Osteoblast (primary cell): ENCODE measurements around the gene OSBPL5. TPM values are rescaled to one million over a fixed set of nuclear protein-coding genes. Genes with fewer than 3 reads are reported as not detected.

Experiments
- DNase-seq: peaks from one replicate; pipeline ENCODE4 v3.0.0; 2011; ENCODE audit warnings: low spot score, mixed read lengths; ENCODE audit not compliant: insufficient read length; ENCODE audit errors: missing footprints
- H2AFZ ChIP-seq: 2 replicates; pipeline ENCODE4 v1.6.0; 2011; ENCODE audit warnings: mild to moderate bottlenecking, low read length
- H3K27ac ChIP-seq: 2 replicates; pipeline ENCODE4 v1.5.1; 2011; ENCODE audit warnings: mild to moderate bottlenecking, low read depth, low read length, moderate library complexity
- H3K27me3 ChIP-seq: 2 replicates; pipeline ENCODE4 v1.6.0; 2012; ENCODE audit warnings: mild to moderate bottlenecking, control low read depth, inconsistent platforms, low read length, moderate library complexity; ENCODE audit not compliant: insufficient read depth
- H3K36me3 ChIP-seq: 2 replicates; pipeline ENCODE4 v1.5.1; 2011; ENCODE audit warnings: mild to moderate bottlenecking, low read length, control low read depth, moderate library complexity; ENCODE audit not compliant: insufficient read depth
- H3K4me1 ChIP-seq: 2 replicates; pipeline ENCODE4 v1.5.1; 2011; ENCODE audit warnings: mild to moderate bottlenecking, low read length, control low read depth, moderate library complexity; ENCODE audit not compliant: insufficient read depth
- H3K4me2 ChIP-seq: 2 replicates; pipeline ENCODE4 v1.6.0; 2011; ENCODE audit warnings: mild to moderate bottlenecking, low read length; ENCODE audit not compliant: insufficient read depth
- H3K4me3 ChIP-seq: fragments of 200-600 bp; sonication (generic); 3 replicates; pipeline ENCODE4 v1.5.1; 2012; ENCODE audit warnings: mild to moderate bottlenecking, low read length, inconsistent platforms; ENCODE audit not compliant: insufficient read depth
- H3K79me2 ChIP-seq: 2 replicates; pipeline ENCODE4 v1.6.0; 2012; ENCODE audit warnings: mild to moderate bottlenecking, low read length, control low read depth, inconsistent platforms; ENCODE audit not compliant: insufficient read depth
- H3K9me3 ChIP-seq: 2 replicates; pipeline ENCODE4 v1.5.1; 2011; ENCODE audit warnings: low read depth, low read length, control low read depth
- H4K20me1 ChIP-seq: 2 replicates; pipeline ENCODE4 v1.6.0; 2012; ENCODE audit warnings: mild to moderate bottlenecking, low read length, control low read depth; ENCODE audit not compliant: insufficient read depth
- total RNA-seq: library from RNA; depleted of rRNA; stranded (reverse); fragments of >200 nt; gene quantifications from 2 replicates; pipeline ENCODE4 v1.2.3, GENCODE V29; 2012
- TF ChIP-seq, protein P1 (sequence below): IDR thresholded peaks from 2 replicates; pipeline ENCODE4 v1.5.1; 2011; ENCODE audit warnings: mild to moderate bottlenecking, low read depth, low read length, moderate library complexity; ENCODE audit errors: extremely low read depth

The OSBPL5 gene
- total RNA-seq, 1 donor = 49.9 TPM

- Histone ChIP-seq H3K4me3 (no peak overlapping the region), H3K27ac (no peak overlapping the region), H4K20me1 (peaks cover 20% of the 10 kb centered on the region), H2AFZ (no peak overlapping the region), H3K36me3 (no peaks in the 10 kb centered on the region), H3K4me2 (no peak overlapping the region), H3K79me2 (peaks cover 32% of the 10 kb centered on the region), H3K4me1 (peaks cover 31% of the 10 kb centered on the region), H3K9me3 (no peaks in the 10 kb centered on the region), H3K27me3 (no peaks in the 10 kb centered on the region)
- DNase-seq = peak; percentile 62
- TF ChIP-seq, protein P1, sequence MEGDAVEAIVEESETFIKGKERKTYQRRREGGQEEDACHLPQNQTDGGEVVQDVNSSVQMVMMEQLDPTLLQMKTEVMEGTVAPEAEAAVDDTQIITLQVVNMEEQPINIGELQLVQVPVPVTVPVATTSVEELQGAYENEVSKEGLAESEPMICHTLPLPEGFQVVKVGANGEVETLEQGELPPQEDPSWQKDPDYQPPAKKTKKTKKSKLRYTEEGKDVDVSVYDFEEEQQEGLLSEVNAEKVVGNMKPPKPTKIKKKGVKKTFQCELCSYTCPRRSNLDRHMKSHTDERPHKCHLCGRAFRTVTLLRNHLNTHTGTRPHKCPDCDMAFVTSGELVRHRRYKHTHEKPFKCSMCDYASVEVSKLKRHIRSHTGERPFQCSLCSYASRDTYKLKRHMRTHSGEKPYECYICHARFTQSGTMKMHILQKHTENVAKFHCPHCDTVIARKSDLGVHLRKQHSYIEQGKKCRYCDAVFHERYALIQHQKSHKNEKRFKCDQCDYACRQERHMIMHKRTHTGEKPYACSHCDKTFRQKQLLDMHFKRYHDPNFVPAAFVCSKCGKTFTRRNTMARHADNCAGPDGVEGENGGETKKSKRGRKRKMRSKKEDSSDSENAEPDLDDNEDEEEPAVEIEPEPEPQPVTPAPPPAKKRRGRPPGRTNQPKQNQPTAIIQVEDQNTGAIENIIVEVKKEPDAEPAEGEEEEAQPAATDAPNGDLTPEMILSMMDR = no peak
These were observed 1.4 kb upstream of the OSBPL5 start for GRCh38 chr11:3166268-3167142.

DNA sequence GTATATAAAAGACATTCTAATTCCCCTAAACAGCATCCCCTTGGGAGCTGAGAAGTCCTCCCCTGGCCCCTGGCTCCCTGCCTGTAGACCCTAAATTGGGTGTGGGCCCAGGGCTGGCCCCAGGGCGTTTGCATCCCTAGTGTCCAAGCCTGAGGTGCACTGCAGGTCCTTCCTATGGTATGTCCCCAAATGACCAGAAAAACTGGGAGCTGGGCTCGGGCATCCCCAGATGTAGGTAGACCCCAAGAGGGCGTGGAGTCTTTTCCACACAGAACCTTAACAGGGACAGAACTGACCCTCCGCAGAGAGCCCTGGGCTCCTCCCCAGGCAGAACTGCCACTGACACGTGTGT lies 782 bp upstream of the OSBPL5 start:
- Histone ChIP-seq H3K4me1 (peaks cover 37% of the 10 kb centered on the region), H2AFZ (no peak overlapping the region), H3K79me2 (peaks cover 37% of the 10 kb centered on the region), H3K9me3 (no peaks in the 10 kb centered on the region), H3K4me2 (no peak overlapping the region), H3K4me3 (no peak overlapping the region), H3K27ac (no peak overlapping the region), H4K20me1 (peaks cover 26% of the 10 kb centered on the region), H3K27me3 (no peaks in the 10 kb centered on the region), H3K36me3 (no peaks in the 10 kb centered on the region)
- TF ChIP-seq, protein P1 = no peak
- peak; percentile 69 for DNase-seq

GRCh38 chr11:3164552-3165151 lies 458 bp downstream of the OSBPL5 start:
- Histone ChIP-seq H3K4me1 (peaks cover 39% of the 10 kb centered on the region), H3K4me2 (peak overlapping the region; percentile 96), H3K79me2 (peaks cover 45% of the 10 kb centered on the region), H3K27me3 (no peaks in the 10 kb centered on the region), H3K27ac (peak overlapping the region; percentile 61), H4K20me1 (peaks cover 34% of the 10 kb centered on the region), H3K36me3 (no peaks in the 10 kb centered on the region), H2AFZ (no peak overlapping the region), H3K9me3 (no peaks in the 10 kb centered on the region), H3K4me3 (peak overlapping the region; percentile 89)
- DNase-seq = peak; percentile 88
- TF ChIP-seq, protein P1 = no peak

DNA sequence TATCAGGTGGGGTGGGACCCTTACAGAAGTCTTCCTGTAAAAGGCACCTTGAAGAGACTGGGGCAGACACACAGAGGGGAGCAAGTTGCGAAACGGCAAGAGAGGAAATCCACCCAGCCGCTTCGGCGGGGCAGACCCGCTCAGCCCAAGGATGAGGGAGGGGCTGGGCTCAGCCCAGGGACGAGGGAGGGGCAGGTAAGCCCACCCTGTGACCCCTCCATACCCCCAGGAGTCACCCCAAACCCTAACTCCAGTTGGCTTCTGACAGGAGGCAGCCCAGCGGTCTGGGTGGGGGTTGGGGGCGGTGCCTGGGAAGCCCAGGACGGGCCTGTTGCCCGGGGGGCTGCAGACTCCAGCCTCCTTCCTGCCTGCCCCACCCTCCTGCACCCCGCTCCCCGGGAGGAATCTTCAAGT lies 965 bp downstream of the OSBPL5 start:
- Histone ChIP-seq H4K20me1 (peaks cover 39% of the 10 kb centered on the region), H3K4me3 (peak overlapping the region; percentile 89), H3K79me2 (peaks cover 50% of the 10 kb centered on the region), H3K4me2 (peak overlapping the region; percentile 96), H3K9me3 (no peaks in the 10 kb centered on the region), H2AFZ (no peak overlapping the region), H3K27me3 (no peaks in the 10 kb centered on the region), H3K36me3 (no peaks in the 10 kb centered on the region), H3K27ac (peak overlapping the region; percentile 61), H3K4me1 (peaks cover 39% of the 10 kb centered on the region)
- peak; percentile 72 for DNase-seq
- TF ChIP-seq, protein P1 = no peak
